HEK293 (cell line): ENCODE results near the gene ARHGAP33.
A peak's percentile ranks its signal among the peaks of the same experiment; 100 is the strongest.

Source experiments
- CTCF ChIA-PET: fragments of 350-600 bp; formaldehyde crosslinking; extraction: SDS; loops from one replicate; lab custom pipeline; 2021; ENCODE audit warnings: antibody characterized with exemption; lab: Yijun Ruan, JAX
- POLR2A ChIA-PET: fragments of 300-600 bp; formaldehyde crosslinking; extraction: SDS; loops from one replicate; lab custom pipeline; 2020; ENCODE audit warnings: antibody characterized with exemption, inconsistent platforms; lab: Yijun Ruan, JAX
- H3K27ac ChIP-seq: fragments of 200-500 bp; sonication (Bioruptor generic); 2 replicates; pipeline ENCODE4 v1.5.1; 2014; ENCODE audit warnings: low read depth, low read length, control low read depth, inconsistent platforms; ENCODE audit errors: extremely low read depth
- H3K36me3 ChIP-seq, 2 experiments: fragments of 200-500 bp in 1 of 2; sonication (Bioruptor generic) in 1 of 2; 1 replicate in 1 of 2; 2 replicates in 1 of 2; pipeline ENCODE4 v1.5.1; 2014 to 2017; ENCODE audit warnings: inconsistent platforms in 2 of 2, low read length in 2 of 2; ENCODE audit not compliant: control insufficient read depth in 2 of 2, insufficient read depth in 1 of 2
- H3K4me1 ChIP-seq: fragments of 200-500 bp; sonication (Bioruptor generic); 2 replicates; pipeline ENCODE4 v1.5.1; 2014; ENCODE audit warnings: mild to moderate bottlenecking, low read length, inconsistent platforms; ENCODE audit not compliant: control insufficient read depth, insufficient read depth
- H3K4me3 ChIP-seq: 2 replicates; pipeline ENCODE4 v1.5.1; 2011; ENCODE audit warnings: low read depth, mild to moderate bottlenecking, control low read depth, low read length, moderate library complexity
- H3K9me3 ChIP-seq: fragments of 200-500 bp; sonication (Bioruptor generic); 2 replicates; pipeline ENCODE4 v1.5.1; 2014; ENCODE audit warnings: low read depth, low read length, inconsistent platforms; ENCODE audit not compliant: control insufficient read depth, insufficient read depth
- BCL11A ChIP-seq: fragments of 450-650 bp; formaldehyde crosslinking; IDR thresholded peaks from 2 replicates; pipeline ENCODE4 v1.5.1; 2016; ENCODE audit warnings: low read depth, missing biosample characterization, missing genetic modification characterization
- BCL11B ChIP-seq: fragments of 450-650 bp; formaldehyde crosslinking; IDR thresholded peaks from 2 replicates; pipeline ENCODE4 v1.5.1; 2016; ENCODE audit warnings: low read depth, missing biosample characterization, missing genetic modification characterization
- GLIS1 ChIP-seq: fragments of 450-650 bp; formaldehyde crosslinking; IDR thresholded peaks from 2 replicates; pipeline ENCODE4 v1.5.1; 2016; ENCODE audit warnings: missing biosample characterization, missing genetic modification characterization
- KLF10 ChIP-seq: fragments of 450-650 bp; IDR thresholded peaks from 2 replicates; pipeline ENCODE4 v1.5.1; 2018; ENCODE audit warnings: missing biosample characterization, mild to moderate bottlenecking, missing genetic modification characterization
- KLF8 ChIP-seq: fragments of 450-650 bp; formaldehyde crosslinking; IDR thresholded peaks from 2 replicates; pipeline ENCODE4 v1.5.1; 2016; ENCODE audit warnings: missing biosample characterization, missing genetic modification characterization
- OVOL3 ChIP-seq: fragments of 450-650 bp; formaldehyde crosslinking; IDR thresholded peaks from 2 replicates; pipeline ENCODE4 v1.5.1; 2016; ENCODE audit warnings: missing biosample characterization, missing genetic modification characterization
- SCRT1 ChIP-seq: fragments of 450-650 bp; formaldehyde crosslinking; IDR thresholded peaks from 2 replicates; pipeline ENCODE4 v1.5.1; 2016; ENCODE audit warnings: missing biosample characterization, missing genetic modification characterization, borderline replicate concordance
- ZFP3 ChIP-seq: fragments of 450-650 bp; formaldehyde crosslinking; IDR thresholded peaks from 2 replicates; pipeline ENCODE4 v1.5.1; 2016; ENCODE audit warnings: low read depth, missing biosample characterization, missing genetic modification characterization
- ZIC2 ChIP-seq: fragments of 450-650 bp; formaldehyde crosslinking; IDR thresholded peaks from 2 replicates; pipeline ENCODE4 v1.5.1; 2016; ENCODE audit warnings: missing biosample characterization, missing genetic modification characterization
- ZNF169 ChIP-seq: fragments of 450-650 bp; formaldehyde crosslinking; IDR thresholded peaks from 2 replicates; pipeline ENCODE4 v1.5.1; 2016; ENCODE audit warnings: missing biosample characterization, missing genetic modification characterization
- ZNF202 ChIP-seq: fragments of 450-650 bp; formaldehyde crosslinking; IDR thresholded peaks from 2 replicates; pipeline ENCODE4 v1.5.1; 2016; ENCODE audit warnings: missing biosample characterization, missing genetic modification characterization, borderline replicate concordance
- ZNF248 ChIP-seq: fragments of 450-650 bp; formaldehyde crosslinking; IDR thresholded peaks from 2 replicates; pipeline ENCODE4 v1.5.1; 2017; ENCODE audit warnings: missing biosample characterization, missing genetic modification characterization
- ZNF394 ChIP-seq: fragments of 450-650 bp; formaldehyde crosslinking; IDR thresholded peaks from 2 replicates; pipeline ENCODE4 v1.5.1; 2016; ENCODE audit warnings: missing biosample characterization, missing genetic modification characterization, mild to moderate bottlenecking, moderate library complexity, borderline replicate concordance
- ZNF521 ChIP-seq: fragments of 450-650 bp; formaldehyde crosslinking; IDR thresholded peaks from 2 replicates; pipeline ENCODE4 v1.5.1; 2017; ENCODE audit warnings: missing biosample characterization, mild to moderate bottlenecking, missing genetic modification characterization
- ZNF549 ChIP-seq: fragments of 450-650 bp; IDR thresholded peaks from 2 replicates; pipeline ENCODE4 v1.5.1; 2018; ENCODE audit warnings: missing biosample characterization, missing genetic modification characterization, mild to moderate bottlenecking, inconsistent platforms, moderate library complexity
- ZNF600 ChIP-seq: fragments of 450-650 bp; formaldehyde crosslinking; IDR thresholded peaks from 2 replicates; pipeline ENCODE4 v1.5.1; 2016; ENCODE audit warnings: missing biosample characterization, missing genetic modification characterization
- ZNF629 ChIP-seq: fragments of 450-650 bp; formaldehyde crosslinking; IDR thresholded peaks from 2 replicates; pipeline ENCODE4 v1.5.1; 2017; ENCODE audit warnings: missing biosample characterization, missing genetic modification characterization
- ZNF664 ChIP-seq: fragments of 450-650 bp; formaldehyde crosslinking; IDR thresholded peaks from 2 replicates; pipeline ENCODE4 v1.5.1; 2016; ENCODE audit warnings: missing biosample characterization, missing genetic modification characterization
- TF ChIP-seq, protein P1 (sequence below): fragments of 450-650 bp; formaldehyde crosslinking; IDR thresholded peaks from 2 replicates; pipeline ENCODE4 v1.5.1; 2016; ENCODE audit warnings: missing biosample characterization, missing genetic modification characterization
- TF ChIP-seq, protein P2 (sequence below): fragments of 450-650 bp; formaldehyde crosslinking; IDR thresholded peaks from 2 replicates; pipeline ENCODE4 v1.5.1; 2016; ENCODE audit warnings: missing biosample characterization, missing genetic modification characterization
- TF ChIP-seq, protein P3 (sequence below): fragments of 450-650 bp; formaldehyde crosslinking; IDR thresholded peaks from 2 replicates; pipeline ENCODE4 v1.5.1; 2016; ENCODE audit warnings: missing biosample characterization, missing genetic modification characterization
- TF ChIP-seq, protein P4 (sequence below): IDR thresholded peaks from 2 replicates; pipeline ENCODE4 v1.6.1; 2011; ENCODE audit warnings: mild to moderate bottlenecking, low read depth, low read length, borderline replicate concordance

ARHGAP33 gene

DNA sequence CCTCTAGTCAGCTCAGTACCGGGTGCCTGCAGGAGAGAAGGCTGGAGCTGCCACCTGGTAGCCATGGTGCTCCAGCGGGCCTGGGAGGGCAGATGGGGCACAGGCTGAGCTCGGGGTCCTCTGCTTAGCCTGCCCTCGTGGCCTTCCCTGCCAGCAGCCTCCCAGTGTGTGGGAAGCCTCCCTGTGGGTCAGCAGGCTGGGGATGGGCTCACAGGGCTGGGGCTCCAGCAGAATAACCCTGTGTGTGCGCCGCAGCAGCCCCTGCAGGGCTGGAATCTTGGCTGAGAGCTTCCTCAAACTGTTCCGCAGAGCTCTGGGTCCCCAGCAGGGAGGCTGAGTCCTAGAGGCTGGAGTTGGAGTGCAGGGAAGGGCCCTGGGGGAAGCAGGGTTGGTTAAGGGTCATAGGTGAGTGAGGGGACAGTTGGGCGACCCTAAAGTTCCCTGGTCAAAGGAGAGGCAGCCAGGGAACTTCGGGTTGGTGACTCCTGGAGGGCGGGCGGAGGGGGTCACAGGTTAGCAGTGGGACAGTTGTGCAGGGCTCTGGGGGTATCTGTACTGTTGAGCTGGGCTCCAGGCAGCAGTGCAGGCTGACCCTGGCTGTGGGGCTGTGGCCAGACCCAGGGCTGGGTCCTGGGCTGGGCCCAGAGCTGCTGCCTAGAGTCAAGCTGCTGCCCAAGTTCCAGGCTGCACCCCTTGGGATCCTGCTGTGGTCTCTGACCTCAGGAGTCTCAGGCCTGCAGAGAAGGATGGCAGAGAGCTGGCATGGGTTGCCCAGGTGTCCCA, 14.0 kb downstream of the ARHGAP33 start:
- CTCF ChIA-PET: interaction anchor here (0.6 to 1.2 kb wide), 5 partner anchors 20 to 65 kb away, joined by 3 to 4 read pairs (median 3); no protein-coding TSS in a partner anchor
- Histone ChIP-seq H3K4me1 (no peaks in the 10 kb centered on the region), H3K9me3 (no peaks in the 10 kb centered on the region), H3K36me3 (peaks cover 4 to 10% of the 10 kb centered on the region in 2 experiments), H3K4me3 (no peak overlapping the region), H3K27ac (peak overlapping the region; percentile 41; the same call in 1 of the 2 replicates)
- POLR2A ChIA-PET: interaction anchor here (1.0 to 3.3 kb wide), 7 partner anchors 9 to 142 kb away, joined by 3 to 13 read pairs (median 4); no protein-coding TSS in a partner anchor
- TF ChIP-seq ZIC2 (tag by site-specific recombination): peak; percentile 97
- TF ChIP-seq BCL11B (tag by site-specific recombination): peak; percentile 36; the same call in 1 of the 2 replicates
- no peak for TF ChIP-seq ZNF394 (tag by site-specific recombination)
- TF ChIP-seq OVOL3 (tag by site-specific recombination): no peak
- no peak for TF ChIP-seq ZNF521 (tag by site-specific recombination)
- TF ChIP-seq ZNF600 (tag by site-specific recombination): peak; percentile 78
- TF ChIP-seq GLIS1 (tag by site-specific recombination): peak; percentile 44; the same call in 1 of the 2 replicates
- TF ChIP-seq KLF10 (tag by site-specific recombination): no peak
- TF ChIP-seq, protein P1, sequence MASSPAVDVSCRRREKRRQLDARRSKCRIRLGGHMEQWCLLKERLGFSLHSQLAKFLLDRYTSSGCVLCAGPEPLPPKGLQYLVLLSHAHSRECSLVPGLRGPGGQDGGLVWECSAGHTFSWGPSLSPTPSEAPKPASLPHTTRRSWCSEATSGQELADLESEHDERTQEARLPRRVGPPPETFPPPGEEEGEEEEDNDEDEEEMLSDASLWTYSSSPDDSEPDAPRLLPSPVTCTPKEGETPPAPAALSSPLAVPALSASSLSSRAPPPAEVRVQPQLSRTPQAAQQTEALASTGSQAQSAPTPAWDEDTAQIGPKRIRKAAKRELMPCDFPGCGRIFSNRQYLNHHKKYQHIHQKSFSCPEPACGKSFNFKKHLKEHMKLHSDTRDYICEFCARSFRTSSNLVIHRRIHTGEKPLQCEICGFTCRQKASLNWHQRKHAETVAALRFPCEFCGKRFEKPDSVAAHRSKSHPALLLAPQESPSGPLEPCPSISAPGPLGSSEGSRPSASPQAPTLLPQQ: no peak
- TF ChIP-seq BCL11A: 0 out of 2 replicates have a peak, but pooled peaks have one; percentile 23

DNA sequence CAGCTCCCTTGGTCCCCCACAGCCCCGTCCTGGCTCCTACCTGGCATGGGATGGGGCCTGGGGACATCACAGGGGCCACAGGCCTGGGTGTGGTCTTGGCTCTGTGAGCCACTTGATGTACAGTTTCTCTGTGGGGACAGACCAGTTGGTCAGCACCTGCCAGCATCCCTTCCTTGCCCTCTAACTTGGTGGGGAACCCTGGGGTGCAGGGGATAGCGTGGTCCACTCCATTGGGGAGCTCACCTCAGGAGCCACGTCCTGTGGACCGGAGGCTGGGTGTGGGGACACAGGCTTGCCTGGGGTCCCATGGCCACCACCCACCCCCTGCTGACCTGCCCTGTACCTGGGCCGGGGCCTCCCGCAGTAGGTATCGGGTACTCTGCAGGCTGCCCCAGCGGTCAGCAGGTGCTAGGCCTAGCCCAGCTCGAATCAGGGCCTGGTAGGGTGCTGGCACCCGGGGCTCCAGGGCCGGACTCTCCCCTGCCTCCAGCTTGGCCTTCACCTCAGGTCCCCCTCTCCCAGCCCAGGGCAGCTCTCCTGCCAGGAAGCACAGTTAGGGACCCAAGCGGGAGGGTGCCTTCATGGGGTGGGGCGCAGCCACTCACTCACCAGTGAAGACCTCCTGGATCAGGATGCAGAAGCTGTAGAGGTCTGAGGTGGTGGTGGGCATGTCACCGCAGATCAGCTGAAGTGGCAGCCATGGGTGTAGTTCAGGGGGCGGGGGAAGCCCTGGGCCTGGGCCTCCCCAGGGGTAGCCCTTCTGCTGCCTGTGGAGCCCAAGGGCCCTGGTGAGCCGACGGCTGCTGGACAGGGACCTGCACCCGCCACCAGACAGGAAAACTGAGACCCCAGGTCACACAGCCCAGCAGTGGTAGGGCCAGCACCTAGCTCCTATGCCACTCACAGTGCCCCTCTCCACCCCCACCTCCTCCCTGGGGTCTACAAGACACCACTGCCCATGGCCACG, 14.9 kb downstream of the ARHGAP33 start:
- ChIA-PET POLR2A (interaction anchor here (0.7 to 3.3 kb wide), 7 partner anchors 8 to 141 kb away, joined by 3 to 13 read pairs (median 3); no protein-coding TSS in a partner anchor), CTCF (interaction anchor here (0.6 to 1.2 kb wide), 4 partner anchors 12 to 568 kb away, joined by 3 to 4 read pairs (median 3); no protein-coding TSS in a partner anchor)
- Histone ChIP-seq H3K27ac (peak overlapping the region; percentile 1; the same call in 1 of the 2 replicates), H3K4me3 (no peak overlapping the region), H3K9me3 (no peaks in the 10 kb centered on the region), H3K36me3 (peaks cover 4 to 6% of the 10 kb centered on the region in 2 experiments), H3K4me1 (no peaks in the 10 kb centered on the region)
- no peak for TF ChIP-seq ZNF629
- peak; percentile 33; the same call in 1 of the 2 replicates for TF ChIP-seq GLIS1 (tag by site-specific recombination)
- TF ChIP-seq, protein P2, sequence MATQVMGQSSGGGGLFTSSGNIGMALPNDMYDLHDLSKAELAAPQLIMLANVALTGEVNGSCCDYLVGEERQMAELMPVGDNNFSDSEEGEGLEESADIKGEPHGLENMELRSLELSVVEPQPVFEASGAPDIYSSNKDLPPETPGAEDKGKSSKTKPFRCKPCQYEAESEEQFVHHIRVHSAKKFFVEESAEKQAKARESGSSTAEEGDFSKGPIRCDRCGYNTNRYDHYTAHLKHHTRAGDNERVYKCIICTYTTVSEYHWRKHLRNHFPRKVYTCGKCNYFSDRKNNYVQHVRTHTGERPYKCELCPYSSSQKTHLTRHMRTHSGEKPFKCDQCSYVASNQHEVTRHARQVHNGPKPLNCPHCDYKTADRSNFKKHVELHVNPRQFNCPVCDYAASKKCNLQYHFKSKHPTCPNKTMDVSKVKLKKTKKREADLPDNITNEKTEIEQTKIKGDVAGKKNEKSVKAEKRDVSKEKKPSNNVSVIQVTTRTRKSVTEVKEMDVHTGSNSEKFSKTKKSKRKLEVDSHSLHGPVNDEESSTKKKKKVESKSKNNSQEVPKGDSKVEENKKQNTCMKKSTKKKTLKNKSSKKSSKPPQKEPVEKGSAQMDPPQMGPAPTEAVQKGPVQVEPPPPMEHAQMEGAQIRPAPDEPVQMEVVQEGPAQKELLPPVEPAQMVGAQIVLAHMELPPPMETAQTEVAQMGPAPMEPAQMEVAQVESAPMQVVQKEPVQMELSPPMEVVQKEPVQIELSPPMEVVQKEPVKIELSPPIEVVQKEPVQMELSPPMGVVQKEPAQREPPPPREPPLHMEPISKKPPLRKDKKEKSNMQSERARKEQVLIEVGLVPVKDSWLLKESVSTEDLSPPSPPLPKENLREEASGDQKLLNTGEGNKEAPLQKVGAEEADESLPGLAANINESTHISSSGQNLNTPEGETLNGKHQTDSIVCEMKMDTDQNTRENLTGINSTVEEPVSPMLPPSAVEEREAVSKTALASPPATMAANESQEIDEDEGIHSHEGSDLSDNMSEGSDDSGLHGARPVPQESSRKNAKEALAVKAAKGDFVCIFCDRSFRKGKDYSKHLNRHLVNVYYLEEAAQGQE (tag by site-specific recombination): peak; percentile 44; the same call in 1 of the 2 replicates
- TF ChIP-seq ZNF202: no peak
- TF ChIP-seq, protein P3, sequence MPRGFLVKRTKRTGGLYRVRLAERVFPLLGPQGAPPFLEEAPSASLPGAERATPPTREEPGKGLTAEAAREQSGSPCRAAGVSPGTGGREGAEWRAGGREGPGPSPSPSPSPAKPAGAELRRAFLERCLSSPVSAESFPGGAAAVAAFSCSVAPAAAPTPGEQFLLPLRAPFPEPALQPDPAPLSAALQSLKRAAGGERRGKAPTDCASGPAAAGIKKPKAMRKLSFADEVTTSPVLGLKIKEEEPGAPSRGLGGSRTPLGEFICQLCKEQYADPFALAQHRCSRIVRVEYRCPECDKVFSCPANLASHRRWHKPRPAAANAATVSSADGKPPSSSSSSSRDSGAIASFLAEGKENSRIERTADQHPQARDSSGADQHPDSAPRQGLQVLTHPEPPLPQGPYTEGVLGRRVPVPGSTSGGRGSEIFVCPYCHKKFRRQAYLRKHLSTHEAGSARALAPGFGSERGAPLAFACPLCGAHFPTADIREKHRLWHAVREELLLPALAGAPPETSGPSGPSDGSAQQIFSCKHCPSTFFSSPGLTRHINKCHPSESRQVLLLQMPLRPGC (tag by site-specific recombination): no peak
- no peak for TF ChIP-seq ZNF664 (tag by site-specific recombination)
- no peak for TF ChIP-seq ZNF248 (tag by site-specific recombination)
- no peak for TF ChIP-seq KLF8 (tag by site-specific recombination)
- no peak for TF ChIP-seq ZNF169 (tag by site-specific recombination)
- peak; percentile 31 for TF ChIP-seq ZIC2 (tag by site-specific recombination)
- no peak for TF ChIP-seq SCRT1 (tag by site-specific recombination)
- TF ChIP-seq ZNF600 (tag by site-specific recombination): no peak
- TF ChIP-seq, protein P4, sequence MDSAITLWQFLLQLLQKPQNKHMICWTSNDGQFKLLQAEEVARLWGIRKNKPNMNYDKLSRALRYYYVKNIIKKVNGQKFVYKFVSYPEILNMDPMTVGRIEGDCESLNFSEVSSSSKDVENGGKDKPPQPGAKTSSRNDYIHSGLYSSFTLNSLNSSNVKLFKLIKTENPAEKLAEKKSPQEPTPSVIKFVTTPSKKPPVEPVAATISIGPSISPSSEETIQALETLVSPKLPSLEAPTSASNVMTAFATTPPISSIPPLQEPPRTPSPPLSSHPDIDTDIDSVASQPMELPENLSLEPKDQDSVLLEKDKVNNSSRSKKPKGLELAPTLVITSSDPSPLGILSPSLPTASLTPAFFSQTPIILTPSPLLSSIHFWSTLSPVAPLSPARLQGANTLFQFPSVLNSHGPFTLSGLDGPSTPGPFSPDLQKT: no peak
- TF ChIP-seq ZFP3: 0 out of 2 replicates have a peak, but pooled peaks have one; percentile 15
- TF ChIP-seq ZNF549: no peak
